OCI-LY7 (cell line): ENCODE data around the gene DDX23. TPM values are rescaled to one million over a fixed set of nuclear protein-coding genes. Genes with fewer than 3 reads are reported as not detected.

Source experiments
- BruUV-seq: library from RNA; stranded (reverse); fragments of 400-500 nt; replicated peaks from 2 replicates; lab custom pipeline; 2021; lab: Mats Ljungman, UMichigan
- CTCF ChIA-PET: fragments of 300-600 bp; sonication (Branson Sonifier 250); formaldehyde crosslinking; loops from one replicate; lab custom pipeline; 2022; ENCODE audit warnings: antibody characterized with exemption; ENCODE audit not compliant: unreplicated experiment; lab: Charles Lee
- POLR2A ChIA-PET: fragments of 300-600 bp; sonication (Branson Sonifier 250); formaldehyde crosslinking; loops from one replicate; lab custom pipeline; 2022; ENCODE audit warnings: antibody characterized with exemption; lab: Charles Lee
- DNase-seq: peaks from one replicate; pipeline ENCODE4 v3.0.0-alpha.2; 2015; ENCODE audit warnings: low spot score
- H2AFZ ChIP-seq: fragments of 200-600 bp; sonication (generic), shearing (Covaris generic); 2 replicates; pipeline ENCODE4 v1.6.1; 2014; ENCODE audit warnings: mild to moderate bottlenecking, antibody characterized with exemption, low read length, moderate library complexity
- H3K27ac ChIP-seq: fragments of 200-600 bp; sonication (generic); 2 replicates; pipeline ENCODE4 v1.5.1; 2014; ENCODE audit warnings: mixed run types, low read depth, mild to moderate bottlenecking, moderate library complexity, low read length, inconsistent platforms; ENCODE audit not compliant: poor library complexity, severe bottlenecking
- H3K36me3 ChIP-seq: fragments of 200-600 bp; sonication (generic); 2 replicates; pipeline ENCODE4 v1.6.1; 2014; ENCODE audit warnings: mild to moderate bottlenecking, antibody characterized with exemption, low read length, moderate library complexity, mixed read lengths; ENCODE audit not compliant: insufficient read depth
- H3K4me1 ChIP-seq: fragments of 200-600 bp; sonication (generic); 2 replicates; pipeline ENCODE4 v1.5.1; 2014; ENCODE audit warnings: mild to moderate bottlenecking, low read length; ENCODE audit not compliant: insufficient read depth, poor library complexity, severe bottlenecking
- H3K4me2 ChIP-seq: fragments of 200-600 bp; sonication (generic); 2 replicates; pipeline ENCODE4 v1.6.1; 2014; ENCODE audit warnings: mild to moderate bottlenecking, low read length
- H3K4me3 ChIP-seq: fragments of 200-600 bp; sonication (generic); 2 replicates; pipeline ENCODE4 v1.5.1; 2014; ENCODE audit warnings: mild to moderate bottlenecking, low read depth, low read length; ENCODE audit not compliant: poor library complexity, severe bottlenecking
- H3K79me2 ChIP-seq: fragments of 200-600 bp; sonication (generic); 2 replicates; pipeline ENCODE4 v1.6.1; 2016; ENCODE audit warnings: low read depth, mild to moderate bottlenecking, low read length, moderate library complexity, mixed read lengths; ENCODE audit not compliant: insufficient read depth
- H3K9me2 ChIP-seq: fragments of 200-600 bp; sonication (generic); 2 replicates; pipeline ENCODE4 v1.6.1; 2016; ENCODE audit warnings: mild to moderate bottlenecking, low read length, mixed read lengths; ENCODE audit not compliant: insufficient read depth
- H3K9me3 ChIP-seq: fragments of 200-600 bp; sonication (generic); 2 replicates; pipeline ENCODE4 v1.6.1; 2014; ENCODE audit warnings: mild to moderate bottlenecking, mixed run types, low read length, mixed read lengths
- H4K20me1 ChIP-seq: fragments of 200-600 bp; sonication (generic); 2 replicates; pipeline ENCODE4 v1.6.1; 2014; ENCODE audit warnings: mild to moderate bottlenecking, antibody characterized with exemption, low read length, moderate library complexity, mixed read lengths; ENCODE audit not compliant: insufficient read depth
- CTCF ChIP-seq: fragments of 200-600 bp; sonication (generic); conservative IDR thresholded peaks from 2 replicates; pipeline ENCODE4 v1.5.1; 2014; ENCODE audit warnings: mild to moderate bottlenecking, antibody characterized with exemption, low read length, moderate library complexity, mixed read lengths
- EZH2phosphoT487 ChIP-seq: fragments of 200-600 bp; sonication (generic); IDR thresholded peaks from 2 replicates; pipeline ENCODE4 v1.6.1; 2018; ENCODE audit warnings: low read depth, borderline replicate concordance, mild to moderate bottlenecking, mixed run types, antibody characterized with exemption, low read length, moderate library complexity, mixed read lengths
- intact Hi-C: fragments of 100-400 bp; cut with micrococcal nuclease; formaldehyde crosslinking; loops from one replicate; pipeline ENCODE4 v1.10.0; 2022; ENCODE audit not compliant: unreplicated experiment
- total RNA-seq, 2 experiments: library from RNA; depleted of rRNA in 1 of 2; stranded (reverse); fragments of >200 nt in 1 of 2; shearing (Covaris generic) in 1 of 2; gene quantifications; 2 replicates each; pipeline ENCODE4 v1.2.3, GENCODE V29; 2014 to 2022

Gene DDX23
- total RNA-seq, 2 experiments from 2014 or later: 91.1 to 119 TPM

DNA sequence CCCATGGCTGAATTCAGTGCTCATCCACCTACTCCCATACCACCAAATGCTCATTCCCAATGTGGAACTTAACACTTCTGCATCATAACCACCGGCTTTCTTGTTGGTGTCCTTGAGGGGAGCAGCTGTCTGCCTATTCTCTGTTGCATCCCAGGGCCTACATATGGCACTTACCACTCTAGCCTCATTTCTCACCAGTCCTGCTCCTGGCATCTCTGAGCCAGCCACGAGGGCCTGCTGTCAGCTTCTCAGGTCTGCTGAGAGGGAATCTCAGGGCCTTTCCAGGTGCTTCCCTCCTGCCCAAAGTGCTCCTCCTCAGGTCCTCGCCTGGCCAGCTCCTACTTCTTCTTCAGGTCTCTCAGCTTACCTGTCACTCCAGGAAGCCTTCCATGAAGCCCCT lies 37.7 kb upstream of the DDX23 start:
- Histone ChIP-seq H3K4me1 (peaks cover 6% of the 10 kb centered on the region), H3K9me2 (no peaks in the 10 kb centered on the region), H3K27ac (no peak overlapping the region), H3K9me3 (no peaks in the 10 kb centered on the region), H3K4me2 (no peak overlapping the region), H2AFZ (no peak overlapping the region), H3K36me3 (no peaks in the 10 kb centered on the region), H4K20me1 (no peaks in the 10 kb centered on the region), H3K4me3 (no peak overlapping the region), H3K79me2 (no peaks in the 10 kb centered on the region)
- no peak for DNase-seq
- BruUV-seq: no TSS peak
- TF ChIP-seq CTCF (no peak), EZH2phosphoT487 (no peak)
- intact Hi-C loops: loop anchor here (1.0 kb wide), 1 partner anchor 36 kb away; no protein-coding TSS in a partner anchor
- POLR2A ChIA-PET: interaction anchor here (0.6 to 3.2 kb wide), 4 partner anchors 19 to 37 kb away, joined by 4 to 36 read pairs (median 7); partner anchors contain the start of genes DDX23 and RND1
- CTCF ChIA-PET: interaction anchor here (0.7 to 3.4 kb wide), 5 partner anchors 9 to 36 kb away, joined by 3 to 35 read pairs (median 4); no protein-coding TSS in a partner anchor

GRCh38 chr12:48883305-48884161 lies 31.6 kb upstream of the DDX23 start:
- no peak for DNase-seq
- Histone ChIP-seq H3K4me1 (no peaks in the 10 kb centered on the region), H4K20me1 (no peaks in the 10 kb centered on the region), H3K36me3 (no peaks in the 10 kb centered on the region), H3K79me2 (no peaks in the 10 kb centered on the region), H3K9me2 (no peaks in the 10 kb centered on the region), H3K4me2 (no peak overlapping the region), H2AFZ (no peak overlapping the region), H3K27ac (no peak overlapping the region), H3K9me3 (no peaks in the 10 kb centered on the region), H3K4me3 (no peak overlapping the region)
- POLR2A ChIA-PET: interaction anchor here (0.6 to 1.6 kb wide), 4 partner anchors 18 to 31 kb away, joined by 4 to 8 read pairs (median 6); partner anchors contain the start of genes DDX23 and RND1
- intact Hi-C loops: no loop called here
- TF ChIP-seq EZH2phosphoT487 (no peak), CTCF (no peak)
- BruUV-seq: no TSS peak
- CTCF ChIA-PET: interaction anchor here (1.1 kb wide), 1 partner anchor 31 kb away, joined by 3 read pairs; no protein-coding TSS in a partner anchor
